Stimulated activated CD8-positive, alpha-beta memory T cell treated with anti-CD3 and anti-CD28 coated beads, Interleukin-12 subunit alpha, Interleukin-12 subunit beta, amount 100 ng/mL, for 24 hours (primary cell): ENCODE results near the gene APOBEC3C.
"Not testable (repeated sequence)": the region's sequence is repeated elsewhere in the genome, so short reads cannot be mapped to it uniquely, and the experiment has no call there.

Experiments
- DNase-seq: peaks from one replicate; pipeline ENCODE4 v3.0.0-alpha.2; 2020; ENCODE audit errors: extremely low read depth

Gene APOBEC3C

DNA sequence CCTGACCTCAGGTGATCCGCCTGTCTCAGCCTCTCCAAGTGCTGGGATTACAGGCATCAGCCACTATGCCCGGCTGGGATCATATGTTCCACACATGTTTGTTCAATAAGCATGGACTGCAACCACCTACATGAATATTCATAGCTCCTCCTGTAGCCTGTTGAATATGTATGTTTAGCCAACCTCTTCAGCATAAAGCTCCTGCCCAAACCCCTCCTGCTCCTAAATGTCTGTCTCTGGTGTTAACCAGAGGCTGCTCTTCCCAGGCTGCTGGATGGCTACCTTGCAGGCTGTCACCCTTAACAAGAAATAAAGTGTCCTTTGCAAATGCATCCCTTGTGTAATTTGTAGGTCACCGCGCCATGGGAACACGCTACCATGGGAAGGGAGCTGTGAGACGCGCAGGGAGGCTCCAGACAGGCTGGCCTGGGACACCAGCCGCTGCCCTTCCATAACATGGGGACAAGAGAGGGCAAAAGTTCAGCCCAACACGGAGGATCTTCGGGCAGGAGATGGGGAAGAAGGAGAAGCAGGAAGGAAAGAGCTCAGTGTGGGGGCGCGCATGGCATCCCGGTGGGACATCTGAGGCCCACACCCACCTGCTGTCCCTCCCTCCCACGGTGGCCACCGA lies 6.1 kb downstream of the APOBEC3C start:
- not testable (repeated sequence) for DNase-seq

- DNase-seq, result no peak
Observed at GRCh38 chr22:39021552-39022250, 7.6 kb downstream of the APOBEC3C start.

DNA sequence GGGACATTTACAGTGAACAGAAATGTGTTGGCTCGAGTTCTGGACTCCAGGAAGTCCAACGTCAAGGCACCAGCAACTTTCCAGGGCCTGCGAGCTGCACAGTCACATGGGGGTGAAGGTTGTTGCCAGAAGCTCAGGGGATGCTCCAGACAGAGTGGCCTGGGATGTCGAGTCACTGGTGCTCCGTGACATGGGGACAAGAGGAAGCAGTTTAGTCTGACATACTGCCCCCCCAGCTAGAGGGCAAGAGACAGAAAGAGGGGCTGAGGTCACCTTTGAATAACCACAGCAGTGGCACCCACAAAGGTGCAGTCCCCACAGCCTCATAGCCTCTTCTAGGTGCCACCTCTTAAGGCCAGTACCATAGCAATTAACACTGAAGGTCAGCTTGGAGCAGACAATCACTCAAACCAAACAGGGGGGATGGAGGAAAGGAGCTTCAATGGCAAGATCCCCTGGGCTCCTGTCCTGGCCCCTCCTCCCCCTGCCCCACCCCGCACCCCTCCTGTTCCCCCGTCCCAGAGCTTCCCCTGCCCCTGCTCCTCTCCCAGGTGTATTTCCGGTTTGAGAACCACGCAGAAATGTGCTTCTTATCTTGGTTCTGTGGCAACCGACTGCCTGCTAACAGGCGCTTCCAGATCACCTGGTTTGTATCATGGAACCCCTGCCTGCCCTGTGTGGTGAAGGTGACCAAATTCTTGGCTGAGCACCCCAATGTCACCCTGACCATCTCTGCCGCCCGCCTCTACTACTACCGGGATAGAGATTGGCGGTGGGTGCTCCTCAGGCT lies 10.7 kb downstream of the APOBEC3C start:
- no peak for DNase-seq

- DNase-seq, result no peak
Observed at GRCh38 chr22:39026509-39027150, 12.6 kb downstream of the APOBEC3C start.

DNA sequence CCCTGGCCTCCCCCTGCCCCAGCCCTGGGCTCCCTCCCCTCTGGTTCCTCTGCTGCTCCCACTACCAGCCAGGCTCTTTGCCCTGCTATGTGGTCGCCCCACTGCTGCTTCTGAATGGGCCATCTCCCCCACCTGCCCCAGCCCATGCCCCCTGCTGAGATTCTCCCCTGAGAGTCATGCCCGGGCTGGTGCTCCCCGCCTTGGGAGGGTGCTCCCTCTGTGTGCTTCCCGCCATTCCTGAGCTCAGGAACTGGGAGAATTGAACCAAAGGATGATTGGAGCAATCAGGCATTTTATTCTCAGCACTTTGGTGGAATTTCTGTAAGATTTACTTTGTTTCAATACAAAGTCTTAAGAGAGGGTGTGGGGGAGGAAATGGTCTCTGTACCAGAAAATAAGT lies 13.7 kb downstream of the APOBEC3C start:
- no peak for DNase-seq

- DNase-seq, result no peak
Observed at GRCh38 chr22:39028281-39028680, 14.2 kb downstream of the APOBEC3C start.

DNA sequence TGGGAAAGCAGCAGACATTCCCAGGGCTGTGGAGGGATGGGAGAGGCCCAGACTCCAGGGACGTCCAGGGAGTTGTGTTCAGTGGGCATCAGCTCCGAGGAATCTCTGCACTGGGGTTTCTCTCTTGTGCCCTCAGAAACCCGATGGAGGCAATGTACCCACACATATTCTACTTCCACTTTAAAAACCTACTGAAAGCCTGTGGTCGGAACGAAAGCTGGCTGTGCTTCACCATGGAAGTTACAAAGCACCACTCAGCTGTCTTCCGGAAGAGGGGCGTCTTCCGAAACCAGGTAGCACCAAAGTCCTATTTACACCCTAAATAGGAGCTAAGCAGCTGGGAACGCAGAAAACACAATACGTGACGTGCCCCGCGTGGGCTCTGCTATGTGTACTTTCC lies 15.2 kb downstream of the APOBEC3C start:
- no peak for DNase-seq

- no peak for DNase-seq
Observed at GRCh38 chr22:39030705-39031104, 16.6 kb downstream of the APOBEC3C start.

- not testable (repeated sequence) for DNase-seq
Observed at GRCh38 chr22:39031434-39032295, 17.6 kb downstream of the APOBEC3C start.

DNA sequence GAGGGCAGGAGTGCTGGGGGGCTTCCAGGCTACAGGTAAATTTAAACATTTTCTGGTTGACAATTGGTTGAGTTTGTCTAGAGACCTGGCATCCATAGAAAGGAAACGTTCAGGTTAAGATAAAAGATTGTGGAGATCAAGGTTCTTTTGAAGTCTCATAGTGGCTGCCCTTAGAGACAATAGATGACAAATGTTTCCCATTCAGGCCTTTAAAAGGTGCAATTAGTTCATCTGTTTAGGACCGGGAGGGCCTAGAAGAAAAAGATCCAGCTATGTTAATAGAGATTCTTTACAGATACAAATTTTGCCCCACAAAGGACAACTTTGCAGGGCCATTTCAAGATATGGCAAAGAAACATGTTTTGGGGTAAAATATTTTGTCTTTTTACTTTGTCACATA lies 23.0 kb downstream of the APOBEC3C start:
- not testable (repeated sequence) for DNase-seq

GRCh38 chr22:39039306-39040126 lies 25.5 kb downstream of the APOBEC3C start:
- no peak for DNase-seq

- not testable (repeated sequence) for DNase-seq
Observed at GRCh38 chr22:39040155-39040537, 26.1 kb downstream of the APOBEC3C start.

DNA sequence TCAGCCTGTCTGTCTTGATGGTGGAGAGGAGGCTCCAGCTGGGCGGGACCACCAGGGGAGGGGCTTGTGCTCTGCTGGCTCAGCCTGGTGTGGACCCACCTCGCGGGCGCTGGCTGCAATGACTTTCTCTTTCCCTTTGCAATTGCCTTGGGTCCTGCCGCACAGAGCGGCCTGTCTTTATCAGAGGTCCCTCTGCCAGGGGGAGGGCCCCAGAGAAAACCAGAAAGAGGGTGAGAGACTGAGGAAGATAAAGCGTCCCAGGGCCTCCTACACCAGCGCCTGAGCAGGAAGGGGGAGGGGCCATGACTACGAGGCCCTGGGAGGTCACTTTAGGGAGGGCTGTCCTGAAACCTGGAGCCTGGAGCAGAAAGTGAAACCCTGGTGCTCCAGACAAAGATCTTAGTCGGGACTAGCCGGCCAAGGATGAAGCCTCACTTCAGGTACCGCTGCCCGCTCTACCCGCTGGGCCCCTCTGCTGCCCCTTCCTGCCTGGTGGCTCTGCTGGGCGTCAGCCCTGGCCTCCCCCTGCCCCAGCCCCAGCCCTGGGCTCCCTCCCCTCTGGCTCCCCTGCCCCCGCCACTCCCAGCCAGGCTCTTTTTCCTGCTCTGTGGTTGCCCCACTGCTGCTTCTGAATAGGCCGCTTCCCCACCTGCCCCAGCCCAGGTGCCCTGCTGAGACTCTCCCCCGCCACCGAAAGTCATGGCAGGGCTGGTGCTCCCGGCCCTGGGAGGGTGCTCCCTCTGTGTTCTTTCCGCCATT lies 26.7 kb downstream of the APOBEC3C start, which contains the start of gene APOBEC3F:
APOBEC3F (plus strand) TSS at position 327 of the 759 bp plus-strand sequence; CDS start at position 424, 97 bp downstream.
- peak; percentile 22 for DNase-seq

- DNase-seq, result no peak
Observed at GRCh38 chr22:39041908-39042307, 27.9 kb downstream of the APOBEC3C start.

- DNase-seq, result not testable (repeated sequence)
Observed at GRCh38 chr22:39043063-39043462, 29.0 kb downstream of the APOBEC3C start.

GRCh38 chr22:39045136-39045535 lies 31.1 kb downstream of the APOBEC3C start:
- not testable (repeated sequence) for DNase-seq

DNA sequence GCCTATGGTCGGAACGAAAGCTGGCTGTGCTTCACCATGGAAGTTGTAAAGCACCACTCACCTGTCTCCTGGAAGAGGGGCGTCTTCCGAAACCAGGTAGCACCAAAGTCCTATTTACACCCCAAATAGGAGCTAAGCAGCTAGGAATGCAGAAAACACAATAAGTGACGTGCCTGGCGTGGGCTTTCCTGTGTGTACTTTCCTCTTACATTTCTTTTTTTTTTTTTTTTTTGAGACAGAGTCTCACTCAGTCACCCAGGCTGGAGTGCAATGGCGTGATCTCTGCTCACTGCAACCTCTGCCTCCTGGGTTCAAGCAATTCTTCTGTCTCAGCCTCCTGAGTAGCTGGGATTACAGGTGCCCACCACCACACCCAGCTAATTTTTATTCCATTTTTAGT lies 35.4 kb downstream of the APOBEC3C start:
- not testable (repeated sequence) for DNase-seq

DNA sequence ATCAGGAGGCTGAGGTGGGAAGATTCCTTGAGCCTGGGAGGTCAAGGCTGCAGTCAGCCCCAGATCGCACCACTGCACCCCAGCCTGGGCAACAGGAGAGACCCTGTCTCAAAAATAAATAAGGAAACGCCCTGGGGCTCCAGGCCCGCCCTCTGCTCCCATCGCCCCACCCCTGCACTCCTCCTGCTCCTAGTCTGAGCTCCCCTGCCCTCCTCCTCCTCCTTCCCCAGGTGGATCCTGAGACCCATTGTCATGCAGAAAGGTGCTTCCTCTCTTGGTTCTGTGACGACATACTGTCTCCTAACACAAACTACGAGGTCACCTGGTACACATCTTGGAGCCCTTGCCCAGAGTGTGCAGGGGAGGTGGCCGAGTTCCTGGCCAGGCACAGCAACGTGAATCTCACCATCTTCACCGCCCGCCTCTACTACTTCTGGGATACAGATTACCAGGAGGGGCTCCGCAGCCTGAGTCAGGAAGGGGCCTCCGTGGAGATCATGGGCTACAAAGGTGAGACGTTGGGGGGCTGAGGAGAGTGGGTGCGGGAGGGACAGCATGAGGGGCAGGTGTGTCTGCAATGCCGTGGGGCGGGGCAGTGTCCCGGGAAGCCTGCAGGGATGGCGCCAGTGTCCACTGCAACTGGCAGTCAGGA lies 37.9 kb downstream of the APOBEC3C start:
- DNase-seq, result not testable (repeated sequence)

GRCh38 chr22:39055658-39056057 lies 41.6 kb downstream of the APOBEC3C start:
- DNase-seq, result no peak
